ENCODE data around the gene SLC8A2.

Gene SLC8A2

GRCh38 chr19:47429140-47429793 is 42.4 kb downstream of the SLC8A2 start:
- H3K27ac ChIP-seq = peak overlapping the region; percentile 67
- TF ChIP-seq CTCF (IDR thresholded peaks at IDR 0.05) = no peak
- TF ChIP-seq ZFX (IDR thresholded peaks at IDR 0.05; ENCODE audit: borderline replicate concordance) = no peak

GRCh38 chr19:47428177-47428894 is 43.4 kb downstream of the SLC8A2 start:
- TF ChIP-seq CTCF (IDR thresholded peaks at IDR 0.05) (no peak), ZFX (IDR thresholded peaks at IDR 0.05; ENCODE audit: borderline replicate concordance) (no peak)
- peak overlapping the region; percentile 65 for H3K27ac ChIP-seq

- TF ChIP-seq ZFX (IDR thresholded peaks at IDR 0.05; ENCODE audit: borderline replicate concordance) = no peak
- peak; percentile 89 for TF ChIP-seq CTCF (IDR thresholded peaks at IDR 0.05)
Measured at GRCh38 chr19:47427241-47428176, 44.2 kb downstream of the SLC8A2 start.

GRCh38 chr19:47423203-47423882 is 48.4 kb downstream of the SLC8A2 start:
- H3K27ac ChIP-seq = no peak overlapping the region
- TF ChIP-seq ZFX (IDR thresholded peaks at IDR 0.05; ENCODE audit: borderline replicate concordance) (no peak), CTCF (IDR thresholded peaks at IDR 0.05) (no peak)

More at GRCh38 chr19:47427241-47428176, 44.2 kb downstream of the SLC8A2 start:
- peak overlapping the region; percentile 65 for H3K27ac ChIP-seq

GRCh38 chr19:47422417-47423163 is 49.1 kb downstream of the SLC8A2 start:
- no peak overlapping the region for H3K27ac ChIP-seq
- TF ChIP-seq ZFX (IDR thresholded peaks at IDR 0.05; ENCODE audit: borderline replicate concordance) = no peak
- no peak for TF ChIP-seq CTCF (IDR thresholded peaks at IDR 0.05)

GRCh38 chr19:47421844-47422395 is 49.8 kb downstream of the SLC8A2 start:
- no peak overlapping the region for H3K27ac ChIP-seq
- no peak for TF ChIP-seq ZFX (IDR thresholded peaks at IDR 0.05; ENCODE audit: borderline replicate concordance)
- no peak for TF ChIP-seq CTCF (IDR thresholded peaks at IDR 0.05)

Measured in 22Rv1 (cell line).